Measurements from ENCODE around the gene TXNRD3.

The TXNRD3 gene

DNA sequence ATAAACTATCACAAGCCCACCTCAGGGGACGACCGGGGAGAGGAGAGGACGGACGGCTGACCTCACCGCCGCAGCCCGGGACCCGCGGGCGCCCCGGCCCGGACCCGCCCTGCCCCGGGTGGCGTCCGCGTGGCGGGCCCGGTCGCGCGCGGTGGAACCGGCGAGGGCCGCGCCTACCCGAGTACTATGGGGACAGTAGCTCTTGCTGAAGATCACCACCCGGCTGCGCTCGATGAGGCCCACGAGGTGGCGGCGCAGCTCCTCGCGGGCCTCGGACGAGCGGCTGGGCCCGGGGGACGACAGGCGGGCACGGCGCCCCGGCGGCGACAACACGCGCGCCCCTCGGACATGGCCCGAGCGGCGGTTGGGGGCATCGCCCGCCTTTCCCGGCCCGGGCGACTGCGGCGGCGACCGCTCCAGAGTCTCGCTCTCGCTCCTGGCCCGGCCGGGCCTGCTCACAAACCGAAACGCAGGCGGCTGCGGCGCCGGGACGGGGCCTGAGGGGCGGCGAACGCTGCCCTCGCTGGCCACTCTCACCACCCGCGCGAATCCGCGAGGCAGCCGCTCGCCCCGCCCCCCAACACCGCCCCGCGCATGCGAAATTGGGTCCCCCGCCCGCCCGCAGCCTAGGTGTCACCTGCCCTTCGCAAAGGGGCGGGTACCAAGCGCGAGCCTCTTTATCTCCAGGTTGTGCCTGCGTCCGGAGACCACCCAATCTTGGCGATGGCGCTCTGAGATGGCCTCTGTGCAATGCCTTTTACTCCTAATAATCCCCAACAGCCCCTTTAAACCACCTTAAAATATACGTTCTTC lies at the start of gene TXNRD3:
Gene TXNRD3, minus strand, starts transcription at position 554 of the 813 bp plus-strand sequence.
- peak within 1 kb of the TSS; percentile 47 for H3K4me3 ChIP-seq (ENCODE audit: control insufficient read depth, low read depth, low read length)
- TF ChIP-seq, protein P1, sequence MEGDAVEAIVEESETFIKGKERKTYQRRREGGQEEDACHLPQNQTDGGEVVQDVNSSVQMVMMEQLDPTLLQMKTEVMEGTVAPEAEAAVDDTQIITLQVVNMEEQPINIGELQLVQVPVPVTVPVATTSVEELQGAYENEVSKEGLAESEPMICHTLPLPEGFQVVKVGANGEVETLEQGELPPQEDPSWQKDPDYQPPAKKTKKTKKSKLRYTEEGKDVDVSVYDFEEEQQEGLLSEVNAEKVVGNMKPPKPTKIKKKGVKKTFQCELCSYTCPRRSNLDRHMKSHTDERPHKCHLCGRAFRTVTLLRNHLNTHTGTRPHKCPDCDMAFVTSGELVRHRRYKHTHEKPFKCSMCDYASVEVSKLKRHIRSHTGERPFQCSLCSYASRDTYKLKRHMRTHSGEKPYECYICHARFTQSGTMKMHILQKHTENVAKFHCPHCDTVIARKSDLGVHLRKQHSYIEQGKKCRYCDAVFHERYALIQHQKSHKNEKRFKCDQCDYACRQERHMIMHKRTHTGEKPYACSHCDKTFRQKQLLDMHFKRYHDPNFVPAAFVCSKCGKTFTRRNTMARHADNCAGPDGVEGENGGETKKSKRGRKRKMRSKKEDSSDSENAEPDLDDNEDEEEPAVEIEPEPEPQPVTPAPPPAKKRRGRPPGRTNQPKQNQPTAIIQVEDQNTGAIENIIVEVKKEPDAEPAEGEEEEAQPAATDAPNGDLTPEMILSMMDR (IDR thresholded peaks at IDR 0.05; ENCODE audit: control insufficient read depth, insufficient read depth, low read depth, low read length, missing control alignments), result no peak
- no peak for DNase-seq (ENCODE audit: low read depth)

DNA sequence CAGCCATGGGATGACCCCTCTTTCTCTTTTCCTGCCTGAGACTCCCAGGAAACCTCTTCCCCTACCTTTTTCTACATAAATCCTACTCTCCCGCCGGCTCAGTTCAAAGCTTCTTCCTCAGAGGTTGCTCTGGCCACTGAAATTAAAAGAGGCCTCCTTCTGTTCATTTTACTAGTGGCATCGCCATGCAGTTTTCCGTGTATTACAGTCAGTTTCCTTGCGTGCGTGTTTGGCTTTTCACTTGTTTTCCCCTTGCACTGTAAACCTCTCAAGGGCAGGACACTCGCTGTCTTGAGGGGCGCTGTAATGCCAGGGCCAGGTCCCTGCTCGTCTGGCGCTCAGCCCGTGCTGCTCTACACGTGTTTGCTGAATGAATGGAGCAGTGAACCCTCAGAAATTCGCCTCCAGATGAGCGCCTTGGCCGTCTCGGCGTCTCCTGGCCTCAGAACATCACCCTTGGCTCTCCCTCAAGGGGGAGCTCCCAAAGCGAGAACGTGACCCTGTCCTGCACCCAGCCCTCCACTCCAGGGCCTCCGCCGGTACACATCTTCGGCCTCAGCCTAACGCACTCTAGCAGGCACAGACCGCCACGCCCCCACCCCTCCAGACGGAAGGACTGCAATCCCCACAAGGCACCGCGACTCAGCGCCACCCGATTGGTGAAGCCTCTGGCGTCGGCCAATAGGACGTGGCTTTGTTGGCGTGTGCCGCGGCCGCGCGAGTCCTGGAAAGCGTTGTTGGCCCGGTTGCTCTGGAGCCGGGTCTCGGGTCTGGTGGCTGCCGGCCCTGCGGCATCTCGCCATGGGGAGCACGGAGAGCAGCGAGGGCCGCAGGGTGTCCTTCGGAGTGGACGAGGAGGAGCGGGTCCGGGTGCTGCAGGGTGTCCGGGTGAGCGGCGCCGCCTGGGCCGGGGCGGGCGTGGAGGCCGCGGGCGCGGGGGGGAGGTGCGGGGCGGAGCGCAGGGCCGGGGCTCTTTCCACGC lies 48.9 kb upstream of the TXNRD3 start, which contains the start of gene CHCHD6:
Gene CHCHD6, plus strand, starts transcription at position 729 of the 982 bp plus-strand sequence. Its CDS starts 73 bp downstream, at position 802.
- DNase-seq (ENCODE audit: low read depth), result peak; percentile 80
- TF ChIP-seq, protein P1 (IDR thresholded peaks at IDR 0.05; ENCODE audit: control insufficient read depth, insufficient read depth, low read depth, low read length, missing control alignments), result peak; percentile 26
- peak within 1 kb of the TSS; percentile 58 for H3K4me3 ChIP-seq (ENCODE audit: control insufficient read depth, low read depth, low read length)

DNA sequence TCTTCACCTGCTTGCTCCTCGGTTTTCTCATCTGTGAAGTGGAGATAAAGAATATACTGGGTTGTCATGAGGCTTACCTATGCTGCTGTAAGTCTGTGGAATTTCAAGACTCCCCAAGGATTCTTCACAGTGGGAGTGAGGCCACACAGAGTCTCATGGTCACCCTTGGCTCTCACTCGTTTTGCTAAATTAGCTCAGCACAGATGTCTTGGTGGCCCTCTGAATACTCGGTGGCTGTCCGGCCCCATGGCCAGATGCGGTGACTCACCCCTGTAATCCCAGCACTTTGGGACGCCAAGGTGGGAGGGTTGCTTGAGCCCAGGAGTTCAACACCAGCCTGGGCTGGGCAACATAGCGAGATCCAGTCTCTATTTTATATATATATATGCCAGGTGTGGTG lies 44.1 kb upstream of the TXNRD3 start:
- no peak overlapping the region for H3K4me3 ChIP-seq (ENCODE audit: control insufficient read depth, low read depth, low read length)

DNA sequence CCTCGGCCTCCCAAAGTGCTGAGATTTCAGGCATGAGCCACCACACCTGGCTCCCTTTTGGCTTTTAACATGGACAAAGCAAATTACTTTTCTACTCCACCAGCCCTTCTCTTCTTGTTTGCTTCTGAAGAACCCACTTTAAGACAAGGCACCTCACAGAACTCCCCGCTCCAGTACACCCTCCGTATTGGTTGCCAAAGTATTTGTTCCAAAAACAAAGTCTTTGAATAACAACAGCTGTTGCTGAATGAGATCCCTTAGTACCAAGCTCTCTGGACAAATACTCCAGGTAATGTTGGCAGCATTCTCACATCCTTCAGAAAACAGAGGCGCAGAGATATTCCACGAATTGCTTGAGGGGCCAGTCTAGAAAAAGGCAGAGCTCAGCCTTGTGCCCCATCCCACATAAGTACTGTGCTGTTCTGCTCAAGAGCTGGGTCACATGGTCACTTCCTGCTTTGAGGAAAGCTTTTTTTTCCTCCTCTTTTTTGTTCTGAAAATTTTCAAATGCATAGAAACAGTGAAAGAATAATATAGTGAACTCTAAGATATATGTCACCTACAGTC lies 41.9 kb upstream of the TXNRD3 start:
- DNase-seq (ENCODE audit: low read depth), result no peak
- no peak overlapping the region for H3K4me3 ChIP-seq (ENCODE audit: control insufficient read depth, low read depth, low read length)
- TF ChIP-seq, protein P1 (IDR thresholded peaks at IDR 0.05; ENCODE audit: control insufficient read depth, insufficient read depth, low read depth, low read length, missing control alignments), result no peak

More for the DNA sequence above, 44.1 kb upstream of the TXNRD3 start:
- DNase-seq (ENCODE audit: low read depth), result no peak
- TF ChIP-seq, protein P1 (IDR thresholded peaks at IDR 0.05; ENCODE audit: control insufficient read depth, insufficient read depth, low read depth, low read length, missing control alignments), result no peak

DNA sequence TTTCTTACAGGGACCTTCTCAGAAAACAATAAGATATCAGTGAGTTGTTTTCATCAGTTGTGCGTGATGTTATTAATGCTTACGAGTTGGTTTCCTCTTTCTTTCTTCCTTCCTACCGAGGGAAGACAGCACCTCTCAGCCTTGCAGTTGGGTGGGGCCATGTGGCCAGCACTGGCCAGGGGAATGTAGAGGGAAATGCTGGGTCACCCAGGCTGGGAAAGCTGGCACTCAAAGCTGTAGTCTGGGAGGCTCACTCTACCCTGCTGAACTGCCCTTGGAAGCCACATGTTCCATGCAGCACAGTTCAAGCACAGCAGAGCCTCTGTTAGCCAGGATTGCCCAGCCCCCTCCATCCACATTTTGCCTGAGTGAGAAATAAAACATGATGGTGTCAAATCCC lies 39.0 kb upstream of the TXNRD3 start:
- H3K4me3 ChIP-seq (ENCODE audit: control insufficient read depth, low read depth, low read length), result no peak overlapping the region
- no peak for DNase-seq (ENCODE audit: low read depth)
- TF ChIP-seq, protein P1 (IDR thresholded peaks at IDR 0.05; ENCODE audit: control insufficient read depth, insufficient read depth, low read depth, low read length, missing control alignments), result no peak

DNA sequence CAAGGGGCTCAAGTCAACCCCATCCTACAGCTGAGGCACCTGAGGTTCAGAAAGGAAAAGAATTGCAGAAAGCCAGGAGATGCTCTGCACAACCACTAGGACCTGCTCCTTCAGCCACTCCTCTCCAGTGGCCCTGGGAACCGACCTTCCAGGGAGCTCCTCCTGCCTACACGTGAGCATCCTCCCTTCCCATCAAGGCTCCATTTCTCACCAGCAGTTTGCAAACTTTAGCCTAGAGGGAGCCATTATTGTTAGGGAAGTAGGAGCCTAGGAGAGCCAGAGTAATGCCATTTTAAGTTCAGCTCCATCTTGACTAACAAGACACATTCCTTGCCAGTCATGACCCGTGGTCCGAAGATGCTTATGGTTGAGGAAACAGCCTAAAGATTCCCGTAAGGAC lies 37.9 kb upstream of the TXNRD3 start:
- H3K4me3 ChIP-seq (ENCODE audit: control insufficient read depth, low read depth, low read length), result no peak overlapping the region
- DNase-seq (ENCODE audit: low read depth), result no peak
- TF ChIP-seq, protein P1 (IDR thresholded peaks at IDR 0.05; ENCODE audit: control insufficient read depth, insufficient read depth, low read depth, low read length, missing control alignments), result no peak

All from AG09309 (cell line).